Uterus (tissue), 4 donors: ENCODE measurements around the gene DCDC2. TPM values are rescaled to one million over a fixed set of nuclear protein-coding genes. Genes with fewer than 3 reads are reported as not detected.

ENCODE experiments used
- DNase-seq, 2 donors: peaks; one replicate each; pipeline ENCODE4 v3.0.0-alpha.2; 2019 to 2020
- H3K27ac ChIP-seq, 2 donors: fragments of 200-600 bp; sonication (generic); 1 replicate in 1 of 2; 2 replicates in 1 of 2; pipeline ENCODE4 v1.5.1; 2016 to 2018
- H3K27me3 ChIP-seq, 2 donors: fragments of 200-600 bp; sonication (generic); one replicate each; pipeline ENCODE4 v1.5.1; 2018 to 2019; ENCODE audit warnings: control low read depth in 1 of 2
- H3K36me3 ChIP-seq, 2 donors: fragments of 200-600 bp; sonication (generic); one replicate each; pipeline ENCODE4 v1.5.1; 2019; ENCODE audit warnings: control low read depth in 1 of 2
- H3K4me1 ChIP-seq, 2 donors: fragments of 200-600 bp; sonication (generic); one replicate each; pipeline ENCODE4 v1.5.1; 2018 to 2019; ENCODE audit warnings: control low read depth in 1 of 2
- H3K4me3 ChIP-seq, 2 donors: fragments of 200-600 bp; sonication (generic); 1 replicate in 1 of 2; 2 replicates in 1 of 2; pipeline ENCODE4 v1.5.1; 2018 to 2019; ENCODE audit warnings: mild to moderate bottlenecking in 1 of 2
- H3K9me3 ChIP-seq, 2 donors: fragments of 200-600 bp; sonication (generic); one replicate each; pipeline ENCODE4 v1.5.1; 2019; ENCODE audit warnings: control low read depth in 1 of 2
- CTCF ChIP-seq, 4 experiments: fragments of 200-600 bp in 2 of 4; fragments of 450-650 bp in 2 of 4; sonication (generic) in 2 of 4; IDR thresholded peaks; one replicate each; pipeline ENCODE4 v1.5.1; 2016 to 2019; ENCODE audit warnings: antibody characterized with exemption in 4 of 4, mild to moderate bottlenecking in 2 of 4, moderate library complexity in 1 of 4
- POLR2A ChIP-seq, 2 donors: fragments of 450-650 bp; IDR thresholded peaks; one replicate each; pipeline ENCODE4 v1.6.1; 2016; ENCODE audit warnings: antibody characterized with exemption in 2 of 2, mild to moderate bottlenecking in 1 of 2, moderate library complexity in 1 of 2
- intact Hi-C: fragments of 100-400 bp; cut with DNase I; formaldehyde crosslinking; loops from one replicate; pipeline ENCODE4 v1.15.1; 2023; ENCODE audit warnings: low total_unique reads
- total RNA-seq, 4 donors: library from RNA; depleted of rRNA in 3 of 4; stranded (reverse); fragments of >200 nt in 3 of 4; gene quantifications; one replicate each; pipeline versions ENCODE4 v1.1.0 to v1.2.4, GENCODE V29; 2014 to 2023
- donor health status: DM: yes; HTN: yes; CAD: no.

The DCDC2 gene
- total RNA-seq, 4 donors from 2014 or later: 1.0 to 7.4 TPM; not detected in 2

- no peak for TF ChIP-seq POLR2A (IDR thresholded peaks at IDR 0.05)
- no peak for TF ChIP-seq CTCF (IDR thresholded peaks at IDR 0.05)
These were observed 39.8 kb upstream of the DCDC2 start for GRCh38 chr6:24397631-24398030.

GRCh38 chr6:24396824-24397223, 39.0 kb upstream of the DCDC2 start:
- no peak for TF ChIP-seq POLR2A (IDR thresholded peaks at IDR 0.05)
- TF ChIP-seq CTCF (IDR thresholded peaks at IDR 0.05): no peak
- Histone ChIP-seq H3K9me3 (no peaks in the 10 kb centered on the region), H3K4me1 (no peaks in the 10 kb centered on the region), H3K27ac (no peak overlapping the region), H3K4me3 (no peak overlapping the region), H3K27me3 (no peaks in the 10 kb centered on the region), H3K36me3 (no peaks in the 10 kb centered on the region)
- intact Hi-C loops: no loop called here
- DNase-seq: no peak

More at GRCh38 chr6:24397631-24398030, 39.8 kb upstream of the DCDC2 start:
- intact Hi-C loops: no loop called here
- Histone ChIP-seq H3K36me3 (no peaks in the 10 kb centered on the region), H3K9me3 (no peaks in the 10 kb centered on the region), H3K27me3 (no peaks in the 10 kb centered on the region), H3K27ac (no peak overlapping the region), H3K4me1 (no peaks in the 10 kb centered on the region), H3K4me3 (no peak overlapping the region)
- no peak for DNase-seq

- TF ChIP-seq CTCF (IDR thresholded peaks at IDR 0.05): no peak
- no peak for TF ChIP-seq POLR2A (IDR thresholded peaks at IDR 0.05)
- Histone ChIP-seq H3K9me3 (no peaks in the 10 kb centered on the region), H3K4me1 (no peaks in the 10 kb centered on the region), H3K4me3 (no peak overlapping the region), H3K27ac (no peak overlapping the region), H3K27me3 (no peaks in the 10 kb centered on the region), H3K36me3 (no peaks in the 10 kb centered on the region)
- no peak for DNase-seq
- intact Hi-C loops: no loop called here
These were observed 37.0 kb upstream of the DCDC2 start for GRCh38 chr6:24394780-24395437.

- no peaks in the 10 kb centered on the region for H3K9me3 ChIP-seq
- no peaks in the 10 kb centered on the region for H3K36me3 ChIP-seq
- TF ChIP-seq CTCF (IDR thresholded peaks at IDR 0.05) (no peak), POLR2A (IDR thresholded peaks at IDR 0.05) (no peak)
- no peak overlapping the region for H3K27ac ChIP-seq
- no peak overlapping the region for H3K4me3 ChIP-seq
- no peaks in the 10 kb centered on the region for H3K27me3 ChIP-seq
- no peaks in the 10 kb centered on the region for H3K4me1 ChIP-seq
- intact Hi-C loops: no loop called here
- no peak for DNase-seq
These were observed 36.4 kb upstream of the DCDC2 start for GRCh38 chr6:24394061-24394779.

GRCh38 chr6:24391756-24392405, 34.0 kb upstream of the DCDC2 start:
- no peak overlapping the region for H3K27ac ChIP-seq
- no peaks in the 10 kb centered on the region for H3K27me3 ChIP-seq
- intact Hi-C loops: no loop called here
- H3K4me3 ChIP-seq: no peak overlapping the region
- no peaks in the 10 kb centered on the region for H3K4me1 ChIP-seq
- H3K36me3 ChIP-seq: no peaks in the 10 kb centered on the region
- no peak for DNase-seq
- TF ChIP-seq POLR2A (IDR thresholded peaks at IDR 0.05) (no peak), CTCF (IDR thresholded peaks at IDR 0.05) (no peak)
- no peaks in the 10 kb centered on the region for H3K9me3 ChIP-seq
